Thyroid gland (tissue), 4 donors: ENCODE data around the gene SEMG2. TPM values are rescaled to one million over a fixed set of nuclear protein-coding genes. Genes with fewer than 3 reads are reported as not detected.
A peak's percentile ranks its signal among the peaks of the same experiment; 100 is the strongest.

Experiments
- DNase-seq, 2 donors: peaks; one replicate each; pipeline ENCODE4 v3.0.0-alpha.2; 2019
- H3K27ac ChIP-seq, 3 donors: fragments of 200-600 bp; sonication (generic); 1 replicate in 2 of 3; 2 replicates in 1 of 3; pipeline ENCODE4 v1.5.1; 2016 to 2019; ENCODE audit warnings: mild to moderate bottlenecking in 1 of 3, moderate library complexity in 1 of 3
- H3K27me3 ChIP-seq: fragments of 200-600 bp; sonication (generic); one replicate; pipeline ENCODE4 v1.5.1; 2019
- H3K36me3 ChIP-seq, 2 donors: fragments of 200-600 bp; sonication (generic); one replicate each; pipeline ENCODE4 v1.5.1; 2016 to 2019
- H3K4me1 ChIP-seq, 2 donors: fragments of 200-600 bp; sonication (generic); one replicate each; pipeline ENCODE4 v1.5.1; 2017 to 2019
- H3K4me3 ChIP-seq, 3 donors: fragments of 200-600 bp; sonication (generic); replicated peaks in 1 of 3; 1 replicate in 2 of 3; 2 replicates in 1 of 3; pipeline ENCODE4 v1.5.1; 2016; ENCODE audit warnings: mild to moderate bottlenecking in 1 of 3
- H3K9me3 ChIP-seq: fragments of 200-600 bp; sonication (generic); one replicate; pipeline ENCODE4 v1.5.1; 2017
- POLR2A ChIP-seq, 2 donors: fragments of 450-650 bp; IDR thresholded peaks; one replicate each; pipeline ENCODE4 v1.6.1; 2017; ENCODE audit warnings: antibody characterized with exemption in 2 of 2, mild to moderate bottlenecking in 2 of 2, moderate library complexity in 1 of 2
- WGBS, 2 donors: methylation state at CpG; one replicate each; pipeline ENCODE4 v1.1.5; 2017; 5-methylcytosine and 5-hydroxymethylcytosine counted together
- intact Hi-C: fragments of 100-400 bp; cut with DNase I; formaldehyde crosslinking; loops from one replicate; pipeline ENCODE4 v1.15.1; 2023
- total RNA-seq, 4 donors: library from RNA; depleted of rRNA; stranded (reverse); fragments of >200 nt; gene quantifications; one replicate each; pipeline ENCODE4 v1.2.3, GENCODE V29; 2016
- TF ChIP-seq, protein P1 (sequence below), 6 experiments: fragments of 200-600 bp in 3 of 6; fragments of 450-650 bp in 3 of 6; sonication (generic) in 3 of 6; IDR thresholded peaks; one replicate each; pipeline ENCODE4 v1.5.1; 2016 to 2019; ENCODE audit warnings: antibody characterized with exemption in 6 of 6, mild to moderate bottlenecking in 2 of 6, inconsistent platforms in 1 of 6, moderate library complexity in 1 of 6

SEMG2 gene
- total RNA-seq, 4 donors from 2014 or later = not detected

DNA sequence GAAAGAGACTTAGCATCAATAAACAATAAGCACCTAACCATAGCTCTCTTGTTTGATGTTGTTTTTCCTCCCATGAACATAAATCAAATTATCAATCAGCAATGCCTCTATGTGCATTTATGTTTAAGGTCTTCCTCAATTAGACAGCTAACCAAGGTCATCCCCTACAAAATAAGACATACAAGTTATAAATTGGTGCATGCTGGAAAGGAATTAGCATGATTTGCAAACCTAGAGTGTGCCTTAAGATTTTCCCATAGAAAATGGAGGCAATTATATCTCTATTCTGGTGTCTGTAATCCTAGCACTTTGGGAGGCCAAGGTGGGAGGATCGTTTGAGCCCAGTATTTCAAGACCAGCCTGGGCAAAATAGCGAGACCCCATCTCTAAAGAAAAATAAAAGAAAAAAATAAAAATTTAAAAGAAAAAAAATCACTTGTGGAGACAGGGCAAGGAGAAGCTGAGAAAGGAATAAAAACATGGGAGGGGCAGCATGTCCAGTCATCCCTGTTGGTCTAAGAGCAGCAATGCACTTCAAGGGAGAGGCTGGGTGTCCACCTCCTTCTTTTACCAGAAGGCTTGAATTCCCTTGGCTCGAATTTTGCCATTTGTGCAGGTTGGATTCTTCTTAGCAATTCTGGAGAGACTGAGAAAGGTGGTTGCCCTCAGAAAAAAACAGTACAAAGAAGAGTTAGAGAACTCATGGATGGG lies 42.5 kb downstream of the SEMG2 start:
- no peak overlapping the region for H3K4me3 ChIP-seq
- H3K4me1 ChIP-seq = peaks cover 5 to 6% of the 10 kb centered on the region in 2 donors
- intact Hi-C loops = no loop called here
- no peaks in the 10 kb centered on the region for H3K27me3 ChIP-seq
- H3K9me3 ChIP-seq = no peaks in the 10 kb centered on the region
- TF ChIP-seq, protein P1, sequence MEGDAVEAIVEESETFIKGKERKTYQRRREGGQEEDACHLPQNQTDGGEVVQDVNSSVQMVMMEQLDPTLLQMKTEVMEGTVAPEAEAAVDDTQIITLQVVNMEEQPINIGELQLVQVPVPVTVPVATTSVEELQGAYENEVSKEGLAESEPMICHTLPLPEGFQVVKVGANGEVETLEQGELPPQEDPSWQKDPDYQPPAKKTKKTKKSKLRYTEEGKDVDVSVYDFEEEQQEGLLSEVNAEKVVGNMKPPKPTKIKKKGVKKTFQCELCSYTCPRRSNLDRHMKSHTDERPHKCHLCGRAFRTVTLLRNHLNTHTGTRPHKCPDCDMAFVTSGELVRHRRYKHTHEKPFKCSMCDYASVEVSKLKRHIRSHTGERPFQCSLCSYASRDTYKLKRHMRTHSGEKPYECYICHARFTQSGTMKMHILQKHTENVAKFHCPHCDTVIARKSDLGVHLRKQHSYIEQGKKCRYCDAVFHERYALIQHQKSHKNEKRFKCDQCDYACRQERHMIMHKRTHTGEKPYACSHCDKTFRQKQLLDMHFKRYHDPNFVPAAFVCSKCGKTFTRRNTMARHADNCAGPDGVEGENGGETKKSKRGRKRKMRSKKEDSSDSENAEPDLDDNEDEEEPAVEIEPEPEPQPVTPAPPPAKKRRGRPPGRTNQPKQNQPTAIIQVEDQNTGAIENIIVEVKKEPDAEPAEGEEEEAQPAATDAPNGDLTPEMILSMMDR (IDR thresholded peaks at IDR 0.05) = no peak
- TF ChIP-seq POLR2A (IDR thresholded peaks at IDR 0.05) = no peak
- no peak overlapping the region for H3K27ac ChIP-seq
- WGBS, 2 donors = 85 to 87% methylated on average over 3 of the region's 3 CpGs
- no peaks in the 10 kb centered on the region for H3K36me3 ChIP-seq
- no peak for DNase-seq

DNA sequence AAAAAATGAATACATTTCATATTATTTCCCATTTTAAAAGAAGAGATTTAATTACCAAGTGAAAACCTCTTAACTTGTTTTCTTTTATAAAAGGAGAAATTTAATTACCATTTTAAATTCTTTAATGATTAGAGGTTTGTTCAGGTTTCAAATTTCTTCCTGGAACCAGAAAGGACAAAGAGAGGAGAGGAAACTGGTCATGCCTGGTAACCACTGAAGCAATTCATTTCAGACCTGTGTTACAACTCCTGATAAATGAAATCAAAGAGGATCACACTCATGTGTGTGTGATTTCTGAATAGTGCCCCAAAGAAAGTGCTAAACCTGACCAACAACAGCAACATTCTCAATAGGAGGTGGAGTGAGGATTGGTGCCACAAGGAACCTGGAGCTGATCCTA lies 45.8 kb downstream of the SEMG2 start:
- H3K27ac ChIP-seq = peak overlapping the region in 1 of 3 donors; percentile 49
- TF ChIP-seq, protein P1 (IDR thresholded peaks at IDR 0.05) = no peak
- TF ChIP-seq POLR2A (IDR thresholded peaks at IDR 0.05) = no peak
- no peaks in the 10 kb centered on the region for H3K27me3 ChIP-seq
- H3K4me1 ChIP-seq = peaks cover 5 to 6% of the 10 kb centered on the region in 2 donors
- no peak overlapping the region for H3K4me3 ChIP-seq
- intact Hi-C loops = no loop called here
- no peaks in the 10 kb centered on the region for H3K36me3 ChIP-seq
- DNase-seq = peak in 1 of 2 donors; percentile 3
- no peaks in the 10 kb centered on the region for H3K9me3 ChIP-seq

DNA sequence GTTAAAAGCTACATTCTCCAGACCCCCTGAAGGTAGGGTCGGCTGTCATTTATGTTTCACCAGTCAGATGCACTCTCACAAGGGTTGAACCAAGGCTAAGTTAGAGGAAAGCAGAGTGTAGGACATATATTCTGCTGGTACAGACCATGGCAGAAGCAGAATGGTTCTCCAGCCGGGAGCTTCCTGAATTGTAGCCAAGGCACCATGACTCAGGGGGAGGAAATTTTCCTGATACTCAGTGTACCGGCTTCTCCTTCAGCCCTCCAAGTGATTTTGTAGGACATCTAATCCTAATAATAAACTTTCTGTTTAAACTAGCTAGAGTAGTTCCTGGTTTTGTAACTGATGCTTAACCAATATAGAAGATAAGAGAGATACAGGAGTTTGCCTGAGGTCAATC lies 47.4 kb downstream of the SEMG2 start:
- no peaks in the 10 kb centered on the region for H3K36me3 ChIP-seq
- no peaks in the 10 kb centered on the region for H3K27me3 ChIP-seq
- no peaks in the 10 kb centered on the region for H3K9me3 ChIP-seq
- intact Hi-C loops = no loop called here
- H3K27ac ChIP-seq = no peak overlapping the region
- TF ChIP-seq POLR2A (IDR thresholded peaks at IDR 0.05) = no peak
- TF ChIP-seq, protein P1 (IDR thresholded peaks at IDR 0.05) = no peak
- H3K4me1 ChIP-seq = peaks cover 5 to 6% of the 10 kb centered on the region in 2 donors
- no peak for DNase-seq
- no peak overlapping the region for H3K4me3 ChIP-seq
- WGBS, 2 donors = 83 to 87% methylated on average over 3 of the region's 3 CpGs

DNA sequence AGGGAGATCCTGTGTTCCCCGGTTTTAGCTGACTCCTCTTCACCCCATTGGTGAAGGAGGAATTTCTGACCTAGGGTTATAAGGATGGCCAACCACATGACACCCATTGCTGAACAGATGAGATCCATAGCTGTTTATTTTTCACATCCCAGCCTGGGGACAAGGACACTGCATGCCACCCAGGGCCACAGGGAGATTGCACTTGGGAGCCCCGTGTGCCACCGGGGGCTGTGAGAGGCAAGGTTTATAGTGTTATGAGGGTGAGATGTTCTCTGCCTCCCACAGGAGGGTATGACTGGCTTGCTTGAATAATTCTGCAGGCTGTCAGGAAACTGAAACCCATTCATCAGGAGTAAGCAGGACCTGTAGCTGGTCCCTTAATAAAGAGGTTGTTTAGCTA lies 47.9 kb downstream of the SEMG2 start:
- H3K4me1 ChIP-seq = peaks cover 5 to 6% of the 10 kb centered on the region in 2 donors
- WGBS, 2 donors = 69 to 83% methylated on average over 3 of the region's 3 CpGs
- TF ChIP-seq, protein P1 (IDR thresholded peaks at IDR 0.05) = no peak
- no peak for TF ChIP-seq POLR2A (IDR thresholded peaks at IDR 0.05)
- no peak overlapping the region for H3K4me3 ChIP-seq
- no peak for DNase-seq
- H3K27ac ChIP-seq = no peak overlapping the region
- H3K9me3 ChIP-seq = no peaks in the 10 kb centered on the region
- no peaks in the 10 kb centered on the region for H3K36me3 ChIP-seq
- H3K27me3 ChIP-seq = no peaks in the 10 kb centered on the region
- intact Hi-C loops = no loop called here

DNA sequence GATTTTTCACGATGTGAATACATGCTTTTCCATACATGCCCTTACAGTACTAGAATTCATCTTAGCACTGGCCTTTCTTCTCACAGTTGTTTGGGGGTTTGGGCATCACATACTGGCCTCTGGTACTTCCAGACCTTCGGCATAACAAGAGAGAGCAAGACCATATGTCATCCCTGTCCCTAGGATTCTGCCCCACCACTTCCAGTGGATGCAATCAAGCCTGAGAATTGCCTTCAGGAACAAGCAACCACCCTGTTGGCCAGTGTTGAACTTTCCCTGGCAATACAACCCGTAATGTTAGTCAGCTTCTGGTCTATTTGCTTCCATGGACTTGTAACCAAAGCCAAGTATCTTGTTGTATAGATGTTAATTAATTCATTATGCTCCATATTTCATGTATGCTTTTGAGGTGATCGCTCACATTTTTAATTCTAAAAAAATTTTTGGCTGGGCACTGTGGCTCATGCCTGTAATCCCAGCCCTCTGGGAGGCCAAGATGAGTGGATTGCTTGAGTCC lies 48.6 kb downstream of the SEMG2 start:
- Histone ChIP-seq H3K9me3 (no peaks in the 10 kb centered on the region), H3K27me3 (no peaks in the 10 kb centered on the region), H3K36me3 (no peaks in the 10 kb centered on the region), H3K4me3 (no peak overlapping the region), H3K4me1 (peaks cover 5 to 6% of the 10 kb centered on the region in 2 donors), H3K27ac (no peak overlapping the region)
- no peak for DNase-seq
- 87 to 90% methylated on average over 4 of the region's 4 CpGs for WGBS, 2 donors
- no peak for TF ChIP-seq POLR2A (IDR thresholded peaks at IDR 0.05)
- TF ChIP-seq, protein P1 (IDR thresholded peaks at IDR 0.05) = no peak
- intact Hi-C loops = no loop called here
